ELF-1 (cell line): ENCODE measurements around the gene MACROD1.
"Not testable (repeated sequence)": the region's sequence is repeated elsewhere in the genome, so short reads cannot be mapped to it uniquely, and the experiment has no call there.

Experiments used
- DNase-seq: peaks from one replicate; pipeline ENCODE4 v3.0.0-alpha.2; 2016; ENCODE audit warnings: low read depth, low spot score

MACROD1 gene

GRCh38 chr11:64058494-64058893 is 107.4 kb downstream of the MACROD1 start:
- no peak for DNase-seq

DNA sequence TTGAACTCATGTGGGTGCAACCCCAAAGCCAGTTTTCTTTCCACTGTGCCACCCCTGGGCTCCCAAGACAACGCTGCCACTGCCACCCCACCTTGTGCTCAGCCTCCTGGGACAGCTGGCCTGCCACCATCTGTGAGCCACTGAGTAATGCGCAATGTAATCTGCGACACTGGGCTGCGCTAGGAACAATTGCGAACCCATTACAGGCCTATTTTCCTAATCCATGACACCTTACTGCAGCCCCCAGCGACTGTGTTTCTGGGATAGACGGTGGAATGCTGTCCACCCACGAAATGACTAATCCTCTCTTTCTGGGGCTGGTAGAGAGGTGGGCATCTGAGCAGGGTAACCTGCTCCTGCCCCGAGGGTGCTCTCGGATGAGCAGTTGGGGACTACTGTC is 108.0 kb downstream of the MACROD1 start:
- no peak for DNase-seq

- DNase-seq = no peak
Observed at GRCh38 chr11:64056861-64057260, 109.1 kb downstream of the MACROD1 start.

DNA sequence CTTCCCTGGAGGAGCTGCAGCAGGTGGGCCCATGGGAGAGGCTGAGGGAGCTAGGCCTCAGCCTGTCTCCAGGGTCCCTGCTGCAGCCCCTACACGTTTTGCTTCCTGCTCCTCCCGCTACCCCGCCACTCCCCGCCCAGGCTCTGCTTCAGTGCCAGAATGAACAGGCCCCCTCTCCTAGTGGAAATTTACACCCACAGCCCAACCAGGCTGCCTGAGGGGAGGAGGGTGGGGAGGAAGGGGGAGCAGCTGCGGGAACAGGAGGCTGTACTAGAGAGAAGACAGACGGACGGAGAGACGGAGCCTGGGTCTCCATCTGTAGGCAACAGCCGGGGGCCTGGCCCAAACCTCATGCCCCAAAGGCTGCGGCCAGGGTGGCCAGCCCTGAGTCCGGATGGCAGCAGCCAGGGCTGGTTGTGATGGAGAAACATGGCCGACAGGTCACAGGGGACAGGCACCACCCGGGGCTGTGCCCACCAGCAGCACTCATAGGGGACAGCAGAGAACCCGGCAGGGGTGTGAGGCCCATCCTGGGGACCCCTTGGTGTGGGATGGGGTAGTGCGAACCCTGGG is 109.6 kb downstream of the MACROD1 start:
- no peak for DNase-seq

DNA sequence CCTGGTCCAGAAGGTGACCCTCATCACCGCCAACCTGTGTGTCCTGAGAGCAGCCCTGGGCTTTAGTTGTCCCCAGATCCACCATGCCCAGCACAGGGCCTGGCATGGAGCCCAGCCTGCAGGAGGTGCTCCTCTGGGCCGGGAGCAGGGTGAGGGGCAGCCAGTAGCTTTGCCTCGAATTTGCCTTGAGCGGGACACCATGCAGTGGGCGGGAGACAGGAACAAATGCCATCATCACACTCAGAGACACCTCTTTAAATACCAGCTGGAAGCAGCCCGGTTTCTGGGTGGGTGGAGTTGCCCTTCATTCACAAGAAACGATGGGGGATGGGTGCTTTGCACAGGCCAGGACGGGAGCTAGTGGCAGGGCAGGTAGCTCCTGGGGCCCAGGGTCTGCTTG is 110.8 kb downstream of the MACROD1 start:
- no peak for DNase-seq

DNA sequence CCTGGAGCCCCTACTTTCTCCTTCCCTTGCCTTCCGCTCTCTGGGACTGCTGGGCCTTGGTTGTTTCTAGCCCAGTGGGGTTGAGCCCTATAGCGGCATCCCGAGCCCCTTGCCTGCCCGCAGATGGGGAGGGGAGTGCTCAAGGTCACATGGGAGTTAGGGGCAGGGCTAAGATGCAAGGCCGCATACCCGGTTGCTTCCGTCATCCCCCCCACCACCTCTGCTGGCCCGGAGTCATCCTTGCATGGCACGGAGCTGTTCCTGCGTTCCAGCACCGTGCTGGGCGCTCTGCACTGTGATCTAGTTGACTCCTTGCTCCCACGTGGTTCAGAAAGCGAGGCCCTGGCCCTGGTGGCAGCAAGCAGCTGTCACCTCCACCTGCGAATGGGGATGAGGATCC is 112.2 kb downstream of the MACROD1 start:
- DNase-seq = peak; percentile 80

GRCh38 chr11:64052938-64053622 is 112.8 kb downstream of the MACROD1 start:
- no peak for DNase-seq

DNA sequence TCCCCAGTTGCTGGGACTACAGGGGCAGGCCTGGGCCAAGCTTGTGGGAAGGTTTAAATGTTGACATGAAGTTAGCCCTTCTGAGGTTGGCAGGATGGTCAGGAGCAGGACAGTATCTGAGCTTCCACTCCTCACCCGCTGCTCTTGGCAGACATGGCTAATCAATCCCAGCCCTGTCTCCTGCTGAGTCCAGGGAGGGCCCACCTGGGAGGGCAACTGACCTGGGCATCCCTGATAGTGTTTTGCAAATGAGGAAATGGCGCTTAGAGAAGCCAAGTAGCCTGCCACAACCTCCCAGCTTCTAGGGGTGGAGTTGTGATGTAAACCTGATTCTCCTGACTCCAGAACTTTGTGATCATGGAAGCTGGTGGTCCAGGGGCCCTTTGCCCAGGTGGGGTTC is 113.5 kb downstream of the MACROD1 start:
- no peak for DNase-seq

GRCh38 chr11:64051297-64051696 is 114.6 kb downstream of the MACROD1 start:
- no peak for DNase-seq

DNA sequence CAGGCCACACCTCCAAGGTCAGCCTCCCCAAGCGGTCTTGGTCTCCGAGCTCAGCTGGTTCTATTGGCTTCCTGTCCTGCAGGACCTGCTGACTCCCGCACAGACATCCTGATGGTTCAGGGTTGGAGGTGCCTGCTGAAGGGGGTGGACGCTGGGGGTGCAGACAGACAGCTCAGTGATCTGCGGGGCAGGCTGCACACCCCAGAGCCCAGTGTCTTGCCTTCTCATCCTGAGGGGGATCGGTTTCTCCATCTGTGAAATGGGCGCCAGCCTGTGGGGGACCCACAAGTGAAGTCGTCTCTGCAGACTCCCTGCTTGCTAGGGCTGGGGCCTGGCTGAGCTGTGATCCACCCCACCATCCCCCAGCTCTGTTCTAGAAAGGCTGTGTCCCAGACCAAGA is 116.4 kb downstream of the MACROD1 start:
- no peak for DNase-seq

- DNase-seq = no peak
Observed at GRCh38 chr11:64048042-64048854, 117.7 kb downstream of the MACROD1 start.

GRCh38 chr11:64047373-64047772 is 118.5 kb downstream of the MACROD1 start:
- DNase-seq = not testable (repeated sequence)

DNA sequence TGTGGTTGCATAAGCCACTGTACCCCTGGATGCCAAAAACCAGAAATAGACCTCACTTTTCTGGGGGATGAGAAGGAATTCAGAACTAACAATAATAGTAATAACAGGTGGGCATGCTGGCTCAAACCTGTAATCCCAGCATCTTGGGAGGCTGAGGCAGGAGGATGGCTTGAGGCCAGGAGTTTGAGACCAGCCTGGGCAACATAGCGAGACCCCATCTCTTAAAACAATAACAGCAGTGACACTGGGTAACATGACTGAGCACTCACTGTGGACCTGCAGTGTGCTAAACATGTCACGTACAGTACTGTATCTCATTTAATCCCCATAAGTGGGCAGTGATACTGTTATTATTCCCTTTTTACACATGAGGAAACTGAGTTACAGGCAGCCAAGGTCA is 120.2 kb downstream of the MACROD1 start:
- DNase-seq = no peak

- no peak for DNase-seq
Observed at GRCh38 chr11:64044730-64045393, 121.1 kb downstream of the MACROD1 start.

GRCh38 chr11:64043545-64043944 is 122.4 kb downstream of the MACROD1 start:
- no peak for DNase-seq

GRCh38 chr11:64042301-64042700 is 123.6 kb downstream of the MACROD1 start:
- no peak for DNase-seq

DNA sequence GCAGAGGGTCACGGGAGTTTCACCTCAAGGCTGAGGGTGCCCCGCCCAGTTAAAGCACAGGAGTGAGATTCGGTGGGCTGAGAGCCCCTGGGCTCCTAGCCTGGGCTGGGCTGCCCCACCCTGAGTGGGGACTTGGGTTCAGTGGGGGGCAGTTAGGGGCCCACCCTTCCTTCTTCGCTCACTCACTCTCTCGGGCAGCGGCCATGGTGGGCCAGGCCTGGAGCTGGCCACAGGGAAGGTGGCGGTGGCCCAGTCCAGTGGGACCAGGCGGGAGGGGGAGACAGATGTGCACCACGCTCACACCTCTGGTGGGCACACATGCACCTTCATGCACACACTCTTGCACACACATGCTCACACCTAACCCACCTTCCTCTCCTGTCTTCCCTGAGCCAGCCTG is 124.1 kb downstream of the MACROD1 start:
- no peak for DNase-seq

DNA sequence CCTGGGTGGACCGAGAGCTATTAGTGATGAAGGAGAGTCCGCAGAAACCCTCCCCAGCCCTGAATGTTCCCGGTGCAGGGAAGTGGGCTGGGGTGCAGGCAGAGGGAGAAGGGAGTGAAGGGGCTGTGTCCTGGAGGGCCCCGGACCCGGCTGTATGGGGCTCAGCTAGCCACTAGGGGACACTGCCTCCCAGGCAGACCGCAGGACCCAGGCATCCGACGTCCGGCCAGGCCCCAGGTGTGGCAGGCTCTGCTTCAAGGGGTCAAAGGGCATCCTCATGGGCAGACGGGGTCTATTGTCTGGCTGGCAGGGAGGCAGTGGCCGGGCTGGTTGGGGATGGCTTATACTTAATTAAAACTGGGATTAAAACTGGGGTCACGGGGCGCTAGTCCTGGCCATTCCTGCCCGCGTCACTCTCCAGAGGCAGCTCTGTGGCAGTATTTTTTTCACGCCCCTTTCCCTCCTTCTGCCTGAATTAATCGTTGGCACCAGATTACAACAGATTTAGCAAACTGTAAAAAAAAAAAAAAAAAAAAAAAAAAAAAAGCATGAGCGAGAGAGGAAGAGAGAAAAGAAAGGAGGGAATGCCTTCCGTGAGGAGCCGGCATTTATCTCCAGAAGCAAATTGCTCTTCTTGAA is 125.1 kb downstream of the MACROD1 start:
- peak; percentile 60 for DNase-seq

- no peak for DNase-seq
Observed at GRCh38 chr11:64039012-64039665, 126.8 kb downstream of the MACROD1 start.

GRCh38 chr11:64038500-64038899 is 127.4 kb downstream of the MACROD1 start:
- DNase-seq = no peak

DNA sequence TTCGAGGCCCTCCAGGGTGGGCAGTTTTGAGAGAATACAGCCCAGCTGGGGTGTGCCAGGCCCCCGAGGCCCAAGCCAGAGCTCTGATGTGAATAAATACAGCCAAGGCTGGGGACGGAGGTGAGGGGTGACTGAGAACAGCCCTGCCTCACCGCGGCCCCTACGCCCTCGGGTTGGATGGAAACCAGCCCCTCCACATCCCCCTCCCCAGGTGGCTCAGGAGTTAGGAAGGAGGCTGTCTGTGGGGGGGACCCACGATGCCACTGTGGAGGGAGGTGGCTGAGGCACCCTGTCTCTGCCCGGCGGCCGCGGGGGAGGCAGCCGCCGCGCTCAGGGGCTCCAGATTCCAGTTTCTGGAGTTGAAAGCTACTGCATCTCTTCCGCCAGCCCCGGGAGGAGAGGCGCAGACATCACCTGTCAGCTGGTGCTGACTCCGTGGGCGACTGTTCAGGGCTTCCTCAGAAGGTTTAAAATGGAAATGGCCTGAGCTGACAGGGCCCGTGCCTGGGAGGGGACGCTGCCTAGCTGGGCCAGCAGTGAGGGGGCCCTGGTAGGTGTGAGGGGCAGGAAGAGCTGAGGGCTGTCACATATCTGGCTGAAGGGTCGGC is 128.8 kb downstream of the MACROD1 start:
- no peak for DNase-seq
